SKM-1 treated with dmso at 0.1 percent for 144 hours (cell line): Measurements from ENCODE around the gene THRB.

Source experiments
- DNase-seq: peaks from one replicate; lab custom pipeline; 2025; ENCODE audit not compliant: unreplicated experiment; lab: John Stamatoyannopoulos, UW

Gene THRB

GRCh38 chr3:24191801-24192403, 302.7 kb downstream of the THRB start:
- DNase-seq: no peak

DNA sequence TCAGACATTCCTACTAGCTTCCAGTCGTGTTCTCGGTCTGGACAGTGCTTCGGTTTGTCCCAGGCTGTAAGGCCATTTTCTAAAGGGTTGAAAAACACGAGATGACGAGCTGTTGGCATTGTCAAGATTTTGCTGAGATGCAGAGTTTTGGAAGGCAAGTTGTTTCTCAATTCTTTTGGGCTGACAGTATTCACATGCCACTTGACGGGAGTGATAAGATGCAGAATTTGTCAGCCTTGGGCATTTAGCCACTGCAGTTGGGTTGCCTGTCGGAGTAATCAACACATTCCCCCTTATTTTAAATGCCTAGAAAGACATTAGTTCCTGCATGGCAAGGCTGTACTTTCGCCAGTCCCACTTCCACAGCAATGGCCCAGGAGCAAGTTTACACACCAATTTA, 304.4 kb downstream of the THRB start:
- no peak for DNase-seq

GRCh38 chr3:24185738-24186384, 308.8 kb downstream of the THRB start:
- DNase-seq: peak; percentile 41

- no peak for DNase-seq
These were observed 310.0 kb downstream of the THRB start for GRCh38 chr3:24184528-24185176.

DNA sequence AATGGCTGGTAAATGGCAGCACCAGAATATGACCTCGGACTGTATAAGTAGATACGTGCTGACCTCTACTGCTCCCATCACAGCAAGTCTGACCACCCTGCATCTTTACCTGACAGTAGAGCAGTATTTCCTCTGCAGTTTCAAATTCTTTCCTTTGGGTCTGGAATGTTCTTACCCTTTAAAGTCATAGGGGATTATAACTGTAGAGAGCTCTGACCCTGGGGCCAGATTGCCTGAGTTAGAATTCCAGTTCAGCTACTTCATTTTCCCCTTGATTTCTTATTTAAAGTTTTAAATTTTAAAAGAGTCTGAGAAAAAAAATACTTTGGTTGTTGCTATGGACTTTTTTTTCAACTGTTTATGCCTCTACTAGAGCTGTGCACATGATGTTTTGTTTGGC, 311.9 kb downstream of the THRB start:
- DNase-seq: no peak

GRCh38 chr3:24181256-24181655, 313.4 kb downstream of the THRB start:
- no peak for DNase-seq

- no peak for DNase-seq
These were observed 314.0 kb downstream of the THRB start for GRCh38 chr3:24180616-24181015.

- DNase-seq: no peak
These were observed 317.4 kb downstream of the THRB start for GRCh38 chr3:24177201-24177600.

GRCh38 chr3:24174614-24175013, 320.0 kb downstream of the THRB start:
- DNase-seq: no peak

- DNase-seq: no peak
These were observed 325.7 kb downstream of the THRB start for GRCh38 chr3:24168977-24169376.

- DNase-seq: no peak
These were observed 327.2 kb downstream of the THRB start for GRCh38 chr3:24167429-24167828.

DNA sequence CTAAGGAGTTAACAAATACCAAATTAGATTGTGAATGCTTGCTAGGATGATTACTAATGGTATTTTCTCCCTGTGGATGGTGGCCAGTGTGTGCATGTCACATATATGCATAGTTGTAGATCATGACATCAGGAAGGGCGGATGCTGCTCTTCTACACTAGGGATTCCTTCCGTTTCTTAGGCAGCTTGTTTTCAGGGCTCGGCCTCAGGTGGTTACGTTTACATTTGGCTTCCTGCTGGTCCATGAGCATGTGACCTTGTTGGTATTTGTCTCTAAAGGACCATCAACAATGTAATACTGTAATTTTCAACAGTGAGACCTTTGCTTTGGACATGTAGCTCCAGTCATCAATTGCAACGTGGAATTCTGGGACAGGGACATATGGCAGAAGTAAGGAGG, 328.1 kb downstream of the THRB start:
- DNase-seq: no peak

GRCh38 chr3:24165603-24165982, 329.1 kb downstream of the THRB start:
- no peak for DNase-seq

DNA sequence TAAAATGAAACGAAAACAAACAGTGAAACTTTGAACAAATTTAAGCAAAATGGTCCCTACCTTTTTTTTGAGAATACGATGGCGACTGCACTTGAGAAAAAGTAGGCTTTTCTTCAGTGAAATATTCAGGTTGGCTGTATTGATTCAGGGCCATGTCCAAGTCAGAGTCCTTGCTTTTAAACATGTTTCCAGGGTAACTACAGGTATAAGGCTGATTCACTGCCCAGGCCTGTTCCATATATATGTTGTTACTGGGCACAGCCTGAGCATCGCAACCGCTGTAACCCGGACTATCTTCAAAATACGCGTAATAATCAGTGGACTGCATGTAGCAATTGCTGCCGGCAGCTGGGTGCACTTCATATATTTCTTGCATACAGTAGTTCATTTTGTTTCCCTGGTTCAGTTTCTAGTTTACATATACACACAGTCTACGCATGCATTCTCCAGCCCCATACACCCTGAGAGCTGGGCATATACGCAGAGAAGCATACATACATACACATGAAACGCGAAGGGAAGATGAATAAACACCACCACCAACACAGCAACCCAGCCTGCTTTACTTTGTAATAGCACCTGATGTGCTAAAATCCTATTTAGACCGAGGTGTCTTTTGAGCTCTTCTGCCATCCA, 329.6 kb downstream of the THRB start:
- no peak for DNase-seq

- no peak for DNase-seq
These were observed 331.7 kb downstream of the THRB start for GRCh38 chr3:24162929-24163328.

- DNase-seq: no peak
These were observed 332.8 kb downstream of the THRB start for GRCh38 chr3:24161841-24162240.

- no peak for DNase-seq
These were observed 334.1 kb downstream of the THRB start for GRCh38 chr3:24160424-24161095.

GRCh38 chr3:24158761-24159454, 335.7 kb downstream of the THRB start:
- no peak for DNase-seq

DNA sequence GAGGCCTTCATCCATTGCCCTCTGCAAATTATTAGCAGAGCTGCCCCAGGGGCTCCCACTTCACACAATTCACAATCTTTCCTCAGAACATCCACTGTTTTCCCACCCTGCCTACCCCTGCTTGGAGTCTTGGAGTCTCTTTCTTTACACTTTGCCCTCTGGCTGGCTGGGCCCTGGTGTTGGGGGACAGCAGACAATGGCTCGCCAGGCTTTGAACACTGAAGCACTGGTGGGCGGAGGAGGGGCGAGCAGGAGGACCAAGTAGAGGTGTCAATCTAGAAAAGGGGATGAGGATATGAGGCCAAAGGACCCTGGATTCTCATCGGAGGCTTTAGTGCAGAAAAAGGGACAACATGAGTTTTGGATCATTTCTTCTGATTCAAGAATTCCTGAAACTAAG, 337.5 kb downstream of the THRB start:
- DNase-seq: no peak

DNA sequence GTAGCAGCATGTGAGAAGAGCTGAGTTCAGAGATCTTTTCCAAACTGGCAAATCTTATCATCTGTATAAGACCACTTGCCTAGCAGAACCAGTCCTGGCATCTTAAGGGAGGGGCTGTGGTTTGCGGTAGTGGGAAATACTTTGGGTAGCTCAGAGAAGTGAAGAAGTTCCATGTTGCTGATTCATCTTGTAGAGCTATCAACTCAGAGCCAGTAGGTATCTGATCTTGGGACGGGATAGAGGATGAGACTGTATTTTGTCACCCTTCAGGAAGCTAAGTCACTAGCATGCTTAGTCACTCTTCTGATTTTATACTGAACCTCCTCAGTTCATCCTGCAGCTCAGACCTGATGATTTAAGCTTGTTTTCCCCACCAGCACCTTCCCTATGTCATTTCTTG, 338.2 kb downstream of the THRB start:
- no peak for DNase-seq

DNA sequence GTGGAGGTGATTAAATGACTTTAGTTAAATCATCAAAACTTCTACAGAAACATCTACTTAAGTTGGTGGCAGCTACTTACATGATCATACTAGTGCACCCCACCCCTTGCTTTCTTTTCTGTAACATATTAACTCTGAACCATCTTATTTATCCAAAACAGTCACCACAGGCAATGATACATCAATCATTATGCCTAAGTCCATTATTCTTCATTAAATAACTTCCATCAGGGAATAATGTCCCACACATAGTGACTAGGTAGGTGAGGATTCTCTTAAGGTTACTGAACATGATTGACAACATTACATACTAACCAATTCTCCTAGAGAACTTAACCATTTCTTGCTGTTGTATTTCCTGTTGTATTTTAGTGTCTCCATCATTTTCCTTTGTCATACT, 339.4 kb downstream of the THRB start:
- no peak for DNase-seq
